DOHH2 (cell line): ENCODE measurements around the gene MB21D2.

Experiments
- H3F3A ChIP-seq: fragments of 200-600 bp; sonication (generic), shearing (Covaris generic); 2 replicates; pipeline ENCODE4 v1.6.0; 2016; ENCODE audit warnings: antibody characterized with exemption, mild to moderate bottlenecking; ENCODE audit not compliant: control insufficient read depth, insufficient read depth
- H3K27ac ChIP-seq: fragments of 200-600 bp; sonication (generic); 2 replicates; pipeline ENCODE4 v1.5.1; 2014; ENCODE audit warnings: low read depth, mild to moderate bottlenecking, low read length, moderate library complexity
- H3K27me3 ChIP-seq: fragments of 200-600 bp; sonication (generic); 2 replicates; pipeline ENCODE4 v1.6.1; 2014; ENCODE audit warnings: mild to moderate bottlenecking, low read length, mixed read lengths; ENCODE audit not compliant: control insufficient read depth
- H3K36me3 ChIP-seq: fragments of 200-600 bp; sonication (generic); 2 replicates; pipeline ENCODE4 v1.6.1; 2014; ENCODE audit warnings: mild to moderate bottlenecking, low read length, moderate library complexity, mixed read lengths; ENCODE audit not compliant: control insufficient read depth
- H3K4me1 ChIP-seq: fragments of 200-600 bp; sonication (generic); 2 replicates; pipeline ENCODE4 v1.6.1; 2014; ENCODE audit warnings: mild to moderate bottlenecking, low read length, mixed read lengths; ENCODE audit not compliant: control insufficient read depth
- H3K4me2 ChIP-seq: fragments of 200-600 bp; sonication (generic); 2 replicates; pipeline ENCODE4 v1.6.0; 2014; ENCODE audit warnings: mild to moderate bottlenecking, low read length, moderate library complexity
- H3K4me3 ChIP-seq: fragments of 200-600 bp; sonication (generic); 2 replicates; pipeline ENCODE4 v1.5.1; 2014; ENCODE audit warnings: mild to moderate bottlenecking, low read length, mixed read lengths
- H3K79me2 ChIP-seq: fragments of 200-600 bp; sonication (generic); 2 replicates; pipeline ENCODE4 v1.6.1; 2014; ENCODE audit warnings: mild to moderate bottlenecking, low read length, mixed read lengths; ENCODE audit not compliant: control insufficient read depth
- H3K9me2 ChIP-seq: fragments of 200-600 bp; sonication (generic); replicated peaks from 2 replicates; pipeline ENCODE4 v1.6.1; 2014; ENCODE audit warnings: mild to moderate bottlenecking, low read length, mixed read lengths; ENCODE audit not compliant: control insufficient read depth
- H3K9me3 ChIP-seq: fragments of 200-600 bp; sonication (generic); 2 replicates; pipeline ENCODE4 v1.6.1; 2014; ENCODE audit warnings: antibody characterized with exemption, low read length, mixed read lengths; ENCODE audit not compliant: control insufficient read depth, insufficient read depth
- H4K20me1 ChIP-seq: fragments of 200-600 bp; sonication (generic); 2 replicates; pipeline ENCODE4 v1.6.0; 2014; ENCODE audit warnings: low read depth, mild to moderate bottlenecking, antibody characterized with exemption, low read length, moderate library complexity; ENCODE audit not compliant: control insufficient read depth, insufficient read depth
- EZH2phosphoT487 ChIP-seq: fragments of 200-600 bp; sonication (generic); IDR thresholded peaks from 2 replicates; pipeline ENCODE4 v1.6.1; 2017; ENCODE audit warnings: borderline replicate concordance, mild to moderate bottlenecking, antibody characterized with exemption, low read length, moderate library complexity, mixed read lengths
- TF ChIP-seq, protein P1 (sequence below): fragments of 200-600 bp; sonication (generic); IDR thresholded peaks from one replicate; pipeline ENCODE4 v1.5.1; 2014; ENCODE audit warnings: antibody characterized with exemption, mild to moderate bottlenecking, low read depth, low read length; ENCODE audit not compliant: poor library complexity, severe bottlenecking

The MB21D2 gene

DNA sequence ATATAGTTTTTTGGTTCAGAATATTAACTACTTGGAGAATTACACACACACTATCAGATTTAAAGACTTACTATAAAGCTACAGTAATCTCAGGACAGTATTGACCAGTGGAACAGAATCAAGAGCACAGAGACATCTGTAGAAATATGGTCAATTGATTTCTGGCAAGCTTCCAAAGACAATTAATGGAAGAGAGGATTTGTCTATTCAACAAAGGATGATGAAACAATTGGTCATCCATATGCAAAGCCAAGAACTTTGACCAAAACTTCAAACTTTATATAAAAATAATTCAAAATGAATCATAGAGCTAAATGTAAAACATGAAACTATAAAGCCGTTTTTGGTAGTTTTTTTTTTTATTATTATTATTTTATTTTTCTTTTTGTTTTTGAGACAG is 29.8 kb upstream of the MB21D2 start:
- no peak overlapping the region for H3K27ac ChIP-seq
- H3K4me3 ChIP-seq, result no peak overlapping the region
- no peaks in the 10 kb centered on the region for H4K20me1 ChIP-seq
- no peaks in the 10 kb centered on the region for H3K79me2 ChIP-seq
- TF ChIP-seq, protein P1, sequence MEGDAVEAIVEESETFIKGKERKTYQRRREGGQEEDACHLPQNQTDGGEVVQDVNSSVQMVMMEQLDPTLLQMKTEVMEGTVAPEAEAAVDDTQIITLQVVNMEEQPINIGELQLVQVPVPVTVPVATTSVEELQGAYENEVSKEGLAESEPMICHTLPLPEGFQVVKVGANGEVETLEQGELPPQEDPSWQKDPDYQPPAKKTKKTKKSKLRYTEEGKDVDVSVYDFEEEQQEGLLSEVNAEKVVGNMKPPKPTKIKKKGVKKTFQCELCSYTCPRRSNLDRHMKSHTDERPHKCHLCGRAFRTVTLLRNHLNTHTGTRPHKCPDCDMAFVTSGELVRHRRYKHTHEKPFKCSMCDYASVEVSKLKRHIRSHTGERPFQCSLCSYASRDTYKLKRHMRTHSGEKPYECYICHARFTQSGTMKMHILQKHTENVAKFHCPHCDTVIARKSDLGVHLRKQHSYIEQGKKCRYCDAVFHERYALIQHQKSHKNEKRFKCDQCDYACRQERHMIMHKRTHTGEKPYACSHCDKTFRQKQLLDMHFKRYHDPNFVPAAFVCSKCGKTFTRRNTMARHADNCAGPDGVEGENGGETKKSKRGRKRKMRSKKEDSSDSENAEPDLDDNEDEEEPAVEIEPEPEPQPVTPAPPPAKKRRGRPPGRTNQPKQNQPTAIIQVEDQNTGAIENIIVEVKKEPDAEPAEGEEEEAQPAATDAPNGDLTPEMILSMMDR, result no peak
- no peak for TF ChIP-seq EZH2phosphoT487
- no peaks in the 10 kb centered on the region for H3K27me3 ChIP-seq
- no peaks in the 10 kb centered on the region for H3K36me3 ChIP-seq
- no peaks in the 10 kb centered on the region for H3K9me2 ChIP-seq
- H3F3A ChIP-seq, result no peaks in the 10 kb centered on the region
- no peaks in the 10 kb centered on the region for H3K4me1 ChIP-seq
- H3K9me3 ChIP-seq, result no peaks in the 10 kb centered on the region
- H3K4me2 ChIP-seq, result no peak overlapping the region

DNA sequence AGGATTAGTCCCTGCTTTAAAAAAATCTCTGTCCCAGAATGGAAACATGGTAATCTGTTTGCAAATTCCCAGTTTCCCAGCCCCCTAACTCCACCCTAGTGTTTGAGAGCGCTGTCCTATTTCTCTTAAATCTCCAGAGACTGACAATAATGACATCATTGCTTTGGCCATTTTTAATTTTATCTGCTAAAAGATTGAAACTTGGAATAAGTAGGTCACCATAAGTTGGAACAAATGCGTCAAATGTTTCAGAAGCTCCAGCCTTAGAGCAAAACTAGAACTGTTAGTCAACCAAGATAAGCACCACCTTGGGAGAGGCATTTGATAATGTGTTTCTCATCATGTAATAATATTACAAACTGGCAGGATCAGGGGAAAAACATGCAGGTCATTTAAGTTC is 25.7 kb upstream of the MB21D2 start:
- H3F3A ChIP-seq, result no peaks in the 10 kb centered on the region

DNA sequence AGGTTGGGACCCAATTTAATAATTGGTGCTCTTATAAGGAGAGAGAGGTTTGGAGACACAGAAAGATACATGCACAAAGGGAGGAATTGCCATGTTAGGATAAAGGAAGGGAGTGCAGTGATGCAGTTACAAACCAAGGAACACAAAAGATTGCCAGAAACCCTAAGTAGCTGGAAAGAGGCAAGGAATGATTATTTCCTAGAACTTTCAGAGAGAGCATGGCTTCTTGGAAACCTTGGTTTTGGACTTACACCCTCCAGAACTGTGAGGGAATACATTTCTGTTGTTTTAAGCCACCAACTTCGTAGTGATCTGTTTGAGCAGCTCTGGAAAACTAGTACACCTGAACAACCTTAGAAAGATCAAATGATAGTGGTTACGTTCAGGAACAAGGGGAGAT is 25.0 kb upstream of the MB21D2 start:
- Histone ChIP-seq H3K79me2 (no peaks in the 10 kb centered on the region), H3K27me3 (no peaks in the 10 kb centered on the region), H3K4me3 (no peak overlapping the region), H3F3A (no peaks in the 10 kb centered on the region), H3K36me3 (no peaks in the 10 kb centered on the region), H3K9me3 (no peaks in the 10 kb centered on the region), H3K27ac (no peak overlapping the region), H4K20me1 (no peaks in the 10 kb centered on the region), H3K9me2 (no peaks in the 10 kb centered on the region), H3K4me1 (no peaks in the 10 kb centered on the region), H3K4me2 (no peak overlapping the region)
- TF ChIP-seq, protein P1, result no peak
- TF ChIP-seq EZH2phosphoT487, result no peak

More for the DNA sequence above, 25.7 kb upstream of the MB21D2 start:
- no peak overlapping the region for H3K27ac ChIP-seq
- no peak overlapping the region for H3K4me3 ChIP-seq
- H3K79me2 ChIP-seq, result no peaks in the 10 kb centered on the region
- H3K36me3 ChIP-seq, result no peaks in the 10 kb centered on the region
- H3K27me3 ChIP-seq, result no peaks in the 10 kb centered on the region
- H3K4me2 ChIP-seq, result no peak overlapping the region
- no peak for TF ChIP-seq EZH2phosphoT487
- TF ChIP-seq, protein P1, result no peak
- no peaks in the 10 kb centered on the region for H3K4me1 ChIP-seq
- no peaks in the 10 kb centered on the region for H4K20me1 ChIP-seq
- no peaks in the 10 kb centered on the region for H3K9me3 ChIP-seq
- no peaks in the 10 kb centered on the region for H3K9me2 ChIP-seq

DNA sequence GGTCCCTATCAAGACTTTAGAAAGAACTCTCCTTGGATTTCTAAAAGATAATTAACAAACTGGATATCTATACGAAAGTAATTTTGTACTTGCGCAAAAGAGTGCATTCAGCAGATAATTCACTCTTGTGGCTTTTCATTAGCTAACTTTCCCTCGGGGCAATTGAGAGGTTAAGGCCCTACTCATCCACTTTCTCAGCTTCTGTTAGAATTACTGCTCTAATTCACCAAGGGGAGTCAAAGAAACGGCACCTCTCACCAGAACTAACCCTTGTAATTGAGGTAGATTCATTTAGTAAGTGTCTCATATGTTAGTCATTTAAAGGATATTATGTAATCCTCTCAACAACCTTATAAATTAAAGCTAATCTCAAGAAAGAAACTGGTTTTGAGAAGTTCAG is 22.5 kb upstream of the MB21D2 start:
- H3K4me2 ChIP-seq, result no peak overlapping the region
- H3K79me2 ChIP-seq, result no peaks in the 10 kb centered on the region
- no peaks in the 10 kb centered on the region for H3K36me3 ChIP-seq
- TF ChIP-seq, protein P1, result no peak
- TF ChIP-seq EZH2phosphoT487, result no peak
- H3K4me1 ChIP-seq, result no peaks in the 10 kb centered on the region
- no peaks in the 10 kb centered on the region for H3K27me3 ChIP-seq
- H3K27ac ChIP-seq, result no peak overlapping the region
- H3K9me3 ChIP-seq, result no peaks in the 10 kb centered on the region
- H3F3A ChIP-seq, result no peaks in the 10 kb centered on the region
- no peak overlapping the region for H3K4me3 ChIP-seq
- H4K20me1 ChIP-seq, result no peaks in the 10 kb centered on the region
- H3K9me2 ChIP-seq, result no peaks in the 10 kb centered on the region
